ENCODE measurements around the gene CNPY3.

Gene CNPY3

DNA sequence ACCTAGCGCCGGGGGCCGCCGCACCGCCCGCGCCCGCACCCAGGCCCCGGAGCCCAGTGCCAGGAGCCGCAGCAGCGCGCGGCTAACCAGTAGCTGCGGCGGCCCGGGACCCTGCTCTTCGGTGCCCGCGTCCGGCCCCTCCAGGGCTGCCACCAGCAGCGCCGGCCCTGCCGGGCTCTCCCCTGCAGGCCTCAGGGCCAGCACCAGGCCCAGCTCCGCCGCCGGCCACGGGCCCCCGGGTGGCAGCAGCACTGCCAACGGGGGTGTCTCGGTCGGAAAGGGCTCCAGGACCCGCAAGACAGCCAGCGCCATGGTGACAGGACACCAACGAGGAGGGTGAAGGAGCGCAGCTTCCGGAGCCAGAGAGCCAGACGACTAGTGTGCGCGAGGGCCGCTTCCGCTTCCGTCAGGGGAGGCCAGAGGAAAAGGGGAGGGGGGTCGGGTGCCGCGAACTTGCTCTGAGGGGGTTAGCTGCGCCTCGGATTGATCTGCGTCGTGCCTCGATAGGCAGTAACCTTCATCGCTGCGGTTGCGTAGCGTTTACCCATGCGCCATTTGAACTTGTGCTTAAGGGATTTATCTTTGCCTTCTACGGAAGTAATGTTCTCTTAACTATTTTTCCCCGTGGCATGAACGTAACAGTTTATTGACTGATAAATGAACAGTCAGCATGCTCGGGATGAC, 49.7 kb downstream of the CNPY3 start, which contains the start of gene PEX6:
Gene PEX6 (minus strand): TSS at position 343 of the 684 bp plus-strand sequence. CDS start 31 bp downstream, at position 312.
- peak within 1 kb of the TSS; percentile 85 for H3K4me3 ChIP-seq (ENCODE audit: low read depth, low read length, poor library complexity, severe bottlenecking)
- peaks cover 21% of the 10 kb centered on the region for H3K36me3 ChIP-seq (ENCODE audit: insufficient read depth, low read length)
- H3K79me2 ChIP-seq (ENCODE audit: insufficient read depth, low read length): peaks cover 4% of the 10 kb centered on the region; the same call in 1 of the 2 replicates
- TF ChIP-seq CTCF (IDR thresholded peaks at IDR 0.05; ENCODE audit: low read length) (no peak), EZH2 (IDR thresholded peaks at IDR 0.05; ENCODE audit: borderline replicate concordance, low read length) (no peak)
- 0 out of 2 replicates have a peak within 1 kb of the TSS, but pooled peaks have one; percentile 22 for H2AFZ ChIP-seq (ENCODE audit: low read length)
- peak within 1 kb of the TSS; percentile 97 for H3K4me2 ChIP-seq (ENCODE audit: low read length)
- no peaks in the 10 kb centered on the region for H3K9me3 ChIP-seq (ENCODE audit: low read length)
- peaks cover 4% of the 10 kb centered on the region; the same call in 1 of the 2 replicates for H3F3A ChIP-seq (ENCODE audit: insufficient read depth, low read length)
- H4K20me1 ChIP-seq (ENCODE audit: insufficient read depth, low read length): no peaks in the 10 kb centered on the region
- no peaks in the 10 kb centered on the region for H3K27me3 ChIP-seq (ENCODE audit: insufficient read depth, low read length)
- H3K9me2 ChIP-seq (ENCODE audit: low read depth, low read length): no peaks in the 10 kb centered on the region
- H3K27ac ChIP-seq (ENCODE audit: low read depth, low read length, poor library complexity, severe bottlenecking): peak within 1 kb of the TSS; percentile 70
- H3K4me1 ChIP-seq (ENCODE audit: insufficient read depth, low read length, severe bottlenecking): peaks cover 40% of the 10 kb centered on the region
- H3K9ac ChIP-seq (ENCODE audit: low read length): peak within 1 kb of the TSS; percentile 87

DNA sequence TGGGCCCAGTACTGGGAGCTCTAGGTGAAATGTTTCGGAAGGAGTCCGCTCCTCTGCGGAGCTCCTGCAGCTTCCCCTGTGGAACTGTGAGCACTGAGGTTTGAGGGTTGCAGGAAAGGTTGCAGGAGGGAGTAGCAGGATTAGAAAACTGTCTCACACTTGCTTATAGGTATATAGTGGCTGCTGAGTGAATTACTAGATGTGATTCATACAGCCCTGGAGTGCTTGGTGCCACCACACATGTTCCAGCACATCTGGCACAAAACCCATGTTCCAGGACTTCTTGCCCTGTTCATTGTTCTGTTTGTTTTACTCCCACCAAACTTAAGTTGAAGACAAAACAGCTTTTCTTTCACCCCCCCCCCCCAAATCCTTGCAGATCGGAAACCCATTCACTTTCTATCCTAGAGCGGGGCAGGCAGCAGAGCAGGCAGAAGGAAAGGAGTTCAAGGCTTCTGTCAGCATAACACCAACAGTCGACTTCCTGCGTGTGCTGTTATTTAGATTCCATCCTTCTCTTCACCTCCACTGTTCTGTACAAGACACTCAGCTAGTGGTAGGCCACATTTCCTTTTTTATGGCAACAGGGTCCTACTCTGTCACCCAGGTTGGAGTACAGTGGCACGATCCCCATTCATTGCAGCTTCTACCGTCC, 50.4 kb downstream of the CNPY3 start:
- peak overlapping the region; percentile 70 for H3K27ac ChIP-seq (ENCODE audit: low read depth, low read length, poor library complexity, severe bottlenecking)
- peaks cover 4% of the 10 kb centered on the region; the same call in 1 of the 2 replicates for H3K79me2 ChIP-seq (ENCODE audit: insufficient read depth, low read length)

DNA sequence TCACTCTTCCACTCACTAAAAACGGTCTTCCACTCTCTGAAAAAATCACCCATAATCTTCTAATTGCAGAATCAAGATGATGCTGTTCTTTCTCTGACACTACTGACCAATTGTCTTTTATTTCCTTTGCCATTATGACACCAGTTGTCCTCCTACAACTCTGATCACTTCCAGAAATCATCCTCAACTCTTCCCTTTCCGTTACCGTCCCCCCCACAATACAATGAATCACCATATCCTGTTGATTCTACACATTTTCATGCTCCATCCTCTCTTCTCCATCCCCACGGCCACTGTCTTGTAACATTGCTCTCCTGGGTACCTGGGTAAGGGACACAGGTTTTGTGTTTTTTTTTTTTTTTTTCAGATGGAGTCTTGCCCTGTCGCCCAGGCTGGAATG, 52.6 kb downstream of the CNPY3 start:
- H3K4me2 ChIP-seq (ENCODE audit: low read length): no peak overlapping the region
- no peaks in the 10 kb centered on the region for H4K20me1 ChIP-seq (ENCODE audit: insufficient read depth, low read length)
- no peaks in the 10 kb centered on the region for H3K9me2 ChIP-seq (ENCODE audit: low read depth, low read length)
- H2AFZ ChIP-seq (ENCODE audit: low read length): no peak overlapping the region
- 0 out of 2 replicates have a peak, but pooled peaks cover 4% of the 10 kb centered on the region for H3K36me3 ChIP-seq (ENCODE audit: insufficient read depth, low read length)
- H3K4me1 ChIP-seq (ENCODE audit: insufficient read depth, low read length, severe bottlenecking): peaks cover 49% of the 10 kb centered on the region
- no peak overlapping the region for H3K27ac ChIP-seq (ENCODE audit: low read depth, low read length, poor library complexity, severe bottlenecking)
- H3K27me3 ChIP-seq (ENCODE audit: insufficient read depth, low read length): no peaks in the 10 kb centered on the region
- H3K9ac ChIP-seq (ENCODE audit: low read length): no peak overlapping the region
- H3K9me3 ChIP-seq (ENCODE audit: low read length): no peaks in the 10 kb centered on the region
- TF ChIP-seq CTCF (IDR thresholded peaks at IDR 0.05; ENCODE audit: low read length): no peak
- peaks cover 10% of the 10 kb centered on the region for H3K79me2 ChIP-seq (ENCODE audit: insufficient read depth, low read length)
- H3K4me3 ChIP-seq (ENCODE audit: low read depth, low read length, poor library complexity, severe bottlenecking): no peak overlapping the region
- H3F3A ChIP-seq (ENCODE audit: insufficient read depth, low read length): peaks cover 4% of the 10 kb centered on the region; the same call in 1 of the 2 replicates

More for the DNA sequence above, 50.4 kb downstream of the CNPY3 start:
- peak overlapping the region; percentile 85 for H3K4me3 ChIP-seq (ENCODE audit: low read depth, low read length, poor library complexity, severe bottlenecking)
- H3F3A ChIP-seq (ENCODE audit: insufficient read depth, low read length): peaks cover 4% of the 10 kb centered on the region; the same call in 1 of the 2 replicates
- H3K9me3 ChIP-seq (ENCODE audit: low read length): no peaks in the 10 kb centered on the region
- H3K4me1 ChIP-seq (ENCODE audit: insufficient read depth, low read length, severe bottlenecking): peaks cover 40% of the 10 kb centered on the region
- H2AFZ ChIP-seq (ENCODE audit: low read length): 0 out of 2 replicates have a peak overlapping the region, but pooled peaks have one; percentile 22
- no peaks in the 10 kb centered on the region for H3K9me2 ChIP-seq (ENCODE audit: low read depth, low read length)
- TF ChIP-seq EZH2 (IDR thresholded peaks at IDR 0.05; ENCODE audit: borderline replicate concordance, low read length) (no peak), CTCF (IDR thresholded peaks at IDR 0.05; ENCODE audit: low read length) (no peak)
- H4K20me1 ChIP-seq (ENCODE audit: insufficient read depth, low read length): no peaks in the 10 kb centered on the region
- H3K27me3 ChIP-seq (ENCODE audit: insufficient read depth, low read length): no peaks in the 10 kb centered on the region
- H3K36me3 ChIP-seq (ENCODE audit: insufficient read depth, low read length): peaks cover 17% of the 10 kb centered on the region
- peak overlapping the region; percentile 87 for H3K9ac ChIP-seq (ENCODE audit: low read length)
- peak overlapping the region; percentile 97 for H3K4me2 ChIP-seq (ENCODE audit: low read length)
